Spinal cord (tissue), 10 donors: ENCODE results near the gene MN1. TPM values are rescaled to one million over a fixed set of nuclear protein-coding genes. Genes with fewer than 3 reads are reported as not detected.
A peak's percentile ranks its signal among the peaks of the same experiment; 100 is the strongest.

Source experiments
- DNase-seq, 6 donors: peaks; one replicate each; pipeline versions ENCODE4 v3.0.0 to v3.0.0-alpha.2; 2013 to 2015; ENCODE audit warnings: low spot score in 6 of 6, low read depth in 4 of 6
- H3K27ac ChIP-seq: one replicate; pipeline ENCODE4 v1.5.1; 2013; ENCODE audit warnings: low read depth, low read length, control low read depth
- H3K27me3 ChIP-seq: one replicate; pipeline ENCODE4 v1.6.1; 2013; ENCODE audit warnings: low read length; ENCODE audit not compliant: control insufficient read depth, insufficient read depth
- H3K36me3 ChIP-seq: one replicate; pipeline ENCODE4 v1.6.1; 2013; ENCODE audit warnings: low read length; ENCODE audit not compliant: control insufficient read depth, insufficient read depth
- H3K4me1 ChIP-seq: one replicate; pipeline ENCODE4 v1.6.1; 2013; ENCODE audit warnings: low read length; ENCODE audit not compliant: control insufficient read depth, insufficient read depth
- H3K4me3 ChIP-seq: one replicate; pipeline ENCODE4 v1.5.1; 2013; ENCODE audit warnings: low read depth, low read length, control low read depth
- H3K9me3 ChIP-seq: one replicate; pipeline ENCODE4 v1.6.1; 2013; ENCODE audit warnings: low read length; ENCODE audit not compliant: control insufficient read depth, insufficient read depth
- WGBS: methylation state at CpG from one replicate; pipeline ENCODE4 v1.1.5; 2013; ENCODE audit warnings: missing lambda C conversion rate; ENCODE audit not compliant: insufficient coverage; 5-methylcytosine and 5-hydroxymethylcytosine counted together
- polyA plus RNA-seq, 2 donors: library from polyadenylated mRNA; unstranded; fragments of 120-200 nt; gene quantifications; one replicate each; pipeline ENCODE4 v1.2.1, GENCODE V29; 2013; ENCODE audit not compliant: insufficient read length in 2 of 2
- total RNA-seq, 2 donors: library from RNA; depleted of rRNA in 1 of 2; stranded (reverse); fragments of 120-200 nt in 1 of 2; fragments of >200 nt in 1 of 2; gene quantifications; one replicate each; pipeline versions ENCODE4 v1.2.3 to v1.2.4, GENCODE V29; 2013 to 2014
- donor health status: healthy.

Gene MN1
- total and polyA plus RNA-seq, 4 donors, result 9.9 to 27.5 (median 25.4) TPM

DNA sequence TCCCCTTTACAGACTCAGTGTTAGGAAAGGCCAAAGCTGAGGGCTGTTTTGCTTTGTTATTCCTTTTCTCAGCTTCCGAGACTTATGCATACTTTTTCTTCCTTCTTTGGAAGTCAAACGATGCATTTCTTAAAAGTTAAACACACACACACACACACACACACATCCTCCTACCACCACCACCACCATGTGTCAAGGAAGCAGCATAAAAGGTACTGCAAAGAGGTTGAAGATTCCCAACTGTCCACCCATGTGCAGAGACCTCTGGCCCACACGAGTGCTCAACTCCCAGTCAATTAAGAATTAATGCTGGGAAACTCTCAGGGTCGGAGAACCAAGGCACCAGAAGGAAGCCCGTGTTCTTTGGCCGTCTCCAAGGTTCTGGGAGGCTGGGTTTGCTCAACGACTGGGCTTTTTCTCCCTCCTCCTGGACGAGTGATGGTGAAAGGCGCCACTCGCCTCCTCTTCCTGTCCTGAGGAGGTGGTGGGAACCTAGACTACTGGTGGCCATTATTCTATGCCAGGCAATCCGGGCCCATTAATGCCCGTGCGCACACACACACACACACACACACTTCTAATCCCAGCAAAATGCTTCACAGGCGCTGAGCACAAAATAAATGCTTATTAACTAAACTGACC lies 15.1 kb downstream of the MN1 start:
- H3K9me3 ChIP-seq, result no peaks in the 10 kb centered on the region
- WGBS, result 30% methylated on average over 6 of the region's 14 CpGs
- peaks cover 4% of the 10 kb centered on the region for H3K36me3 ChIP-seq
- H3K4me3 ChIP-seq, result no peak overlapping the region
- H3K4me1 ChIP-seq, result peaks cover 65% of the 10 kb centered on the region
- H3K27me3 ChIP-seq, result peaks cover 4% of the 10 kb centered on the region
- DNase-seq, result peak in 2 of 6 donors; percentile 29 to 59
- H3K27ac ChIP-seq, result peak overlapping the region; percentile 72

DNA sequence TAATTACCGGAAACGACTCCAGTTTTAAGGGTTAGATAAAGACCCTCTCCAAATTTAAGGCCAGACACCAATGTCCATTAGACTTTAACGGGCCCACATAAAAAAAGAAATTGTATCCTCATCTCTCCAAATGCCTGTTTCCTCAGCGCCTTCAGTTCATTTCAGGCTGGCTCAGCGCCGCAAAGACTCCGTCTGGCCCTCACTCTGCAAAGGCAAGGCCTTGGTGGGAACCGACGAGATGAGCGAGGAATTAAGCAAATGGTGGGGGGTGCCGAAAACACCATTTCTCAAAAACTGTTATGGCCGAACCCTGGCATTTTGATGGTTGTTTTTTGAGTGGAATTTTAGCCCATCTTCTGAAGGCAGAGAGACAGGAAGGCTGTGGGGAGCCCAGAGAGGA lies 15.7 kb downstream of the MN1 start:
- H3K27me3 ChIP-seq, result no peaks in the 10 kb centered on the region
- H3K9me3 ChIP-seq, result no peaks in the 10 kb centered on the region
- no peak overlapping the region for H3K4me3 ChIP-seq
- 59% methylated on average over 10 of the region's 12 CpGs for WGBS
- peaks cover 4% of the 10 kb centered on the region for H3K36me3 ChIP-seq
- peaks cover 60% of the 10 kb centered on the region for H3K4me1 ChIP-seq
- H3K27ac ChIP-seq, result peak overlapping the region; percentile 72
- peak in 2 of 6 donors; percentile 48 to 70 for DNase-seq

DNA sequence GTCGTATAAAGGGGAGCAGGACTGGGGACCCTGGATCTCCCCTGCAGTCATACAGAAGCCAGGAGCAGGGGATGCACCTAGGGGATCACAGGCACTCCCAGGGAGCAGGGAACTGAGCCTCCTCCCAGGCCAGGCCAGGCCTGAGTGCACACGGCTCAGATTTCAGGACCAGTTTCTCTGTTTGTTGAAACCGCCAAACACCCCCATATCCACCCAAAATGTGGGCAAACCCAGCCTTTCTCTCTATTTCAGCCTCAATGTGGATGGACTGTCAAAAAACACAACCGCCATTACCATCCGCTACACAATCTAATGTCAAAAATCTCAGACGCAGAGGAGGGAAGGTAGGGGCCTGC lies 17.5 kb downstream of the MN1 start:
- DNase-seq, result peak in 2 of 6 donors; percentile 21 to 51
- Histone ChIP-seq H3K27me3 (no peaks in the 10 kb centered on the region), H3K36me3 (peaks cover 10% of the 10 kb centered on the region), H3K4me1 (peaks cover 63% of the 10 kb centered on the region), H3K4me3 (no peak overlapping the region), H3K27ac (peak overlapping the region; percentile 72), H3K9me3 (no peaks in the 10 kb centered on the region)
- WGBS, result 71% methylated on average over 3 of the region's 6 CpGs

DNA sequence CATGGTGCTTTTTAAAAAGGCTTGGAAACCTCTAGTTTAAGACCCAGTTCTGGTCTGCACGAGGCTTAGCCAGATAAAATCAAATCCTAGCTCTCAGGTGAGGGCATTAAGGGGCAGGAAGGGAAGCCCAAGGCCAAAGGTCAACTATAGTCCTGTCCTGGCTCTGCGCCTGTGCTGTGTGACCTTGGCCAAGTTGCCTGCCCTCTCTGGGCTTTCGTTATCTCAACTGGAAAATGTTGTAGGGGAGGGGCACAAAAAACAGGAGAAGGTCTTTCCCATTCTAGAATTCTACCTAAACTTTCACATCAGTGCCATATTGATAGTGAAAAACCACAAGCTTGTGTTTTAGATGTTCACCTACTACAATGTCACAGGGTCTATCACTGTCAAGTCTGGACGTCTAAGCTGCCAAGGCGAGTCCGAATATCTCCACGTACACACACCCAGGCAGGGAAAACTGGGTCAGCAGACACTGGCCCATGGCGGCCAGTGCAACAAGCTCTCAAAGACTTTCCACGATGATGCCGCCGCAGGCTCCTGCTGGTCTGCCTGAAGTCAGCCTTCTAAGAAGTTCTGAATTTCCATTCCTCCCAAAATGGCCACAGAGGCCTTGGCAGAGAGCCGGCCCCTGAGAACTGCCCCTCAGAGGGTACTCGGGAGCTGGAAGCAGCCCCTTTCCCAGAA lies 18.0 kb downstream of the MN1 start:
- DNase-seq, result peak in 1 of 6 donors; percentile 52
- peak overlapping the region; percentile 72 for H3K27ac ChIP-seq
- no peaks in the 10 kb centered on the region for H3K27me3 ChIP-seq
- peaks cover 12% of the 10 kb centered on the region for H3K36me3 ChIP-seq
- H3K4me3 ChIP-seq, result no peak overlapping the region
- peaks cover 68% of the 10 kb centered on the region for H3K4me1 ChIP-seq
- H3K9me3 ChIP-seq, result no peaks in the 10 kb centered on the region
- WGBS, result 70% methylated on average over 12 of the region's 13 CpGs

DNA sequence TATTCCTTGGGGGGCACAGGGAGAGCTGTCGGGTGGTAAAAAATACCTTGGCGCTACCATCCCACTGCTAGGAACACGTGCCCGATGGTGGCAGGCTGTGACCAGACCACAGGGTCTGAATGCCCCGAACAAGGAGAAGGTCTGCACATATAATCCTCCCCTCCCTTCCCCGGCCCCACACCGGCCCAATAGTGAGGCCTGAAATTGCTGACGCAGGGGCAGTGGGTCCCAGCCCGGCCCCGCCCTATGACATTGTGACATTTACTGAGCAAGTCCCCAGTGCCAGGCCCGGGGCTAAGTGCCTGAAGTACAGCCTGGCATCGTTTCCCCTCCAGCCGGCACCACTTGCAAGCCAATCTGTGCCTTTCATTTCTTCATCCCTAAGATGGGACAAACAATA lies 19.5 kb downstream of the MN1 start:
- WGBS, result 75% methylated on average over 13 of the region's 13 CpGs

DNA sequence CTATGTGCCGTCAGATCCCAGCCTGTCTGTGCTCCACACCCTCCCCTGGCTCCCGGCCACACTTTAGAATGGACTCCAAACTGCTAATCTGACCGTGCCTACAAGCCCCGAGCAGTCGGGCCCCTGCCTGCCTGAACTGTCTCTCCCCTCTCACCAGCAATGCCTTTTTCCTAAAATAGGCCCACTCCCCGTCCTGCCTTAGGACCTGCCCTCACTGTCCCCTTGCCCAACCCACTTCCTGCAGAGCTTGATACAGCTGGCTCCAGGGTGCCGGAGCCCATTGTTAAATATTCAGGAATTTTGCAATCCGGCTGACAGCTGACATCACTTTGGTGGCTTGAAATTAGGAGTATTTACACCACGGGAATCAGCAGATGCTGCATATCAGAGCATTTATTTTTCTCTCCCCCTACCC lies 21.4 kb downstream of the MN1 start:
- DNase-seq, result no peak
- WGBS, result 42% methylated on average over 6 of the region's 9 CpGs
- Histone ChIP-seq H3K4me1 (peaks cover 73% of the 10 kb centered on the region), H3K27me3 (peaks cover 2% of the 10 kb centered on the region), H3K36me3 (peaks cover 13% of the 10 kb centered on the region), H3K9me3 (no peaks in the 10 kb centered on the region), H3K4me3 (no peak overlapping the region), H3K27ac (no peak overlapping the region)

More for the DNA sequence above, 19.5 kb downstream of the MN1 start:
- peaks cover 12% of the 10 kb centered on the region for H3K36me3 ChIP-seq
- H3K27ac ChIP-seq, result no peak overlapping the region
- no peak overlapping the region for H3K4me3 ChIP-seq
- no peaks in the 10 kb centered on the region for H3K9me3 ChIP-seq
- peaks cover 74% of the 10 kb centered on the region for H3K4me1 ChIP-seq
- DNase-seq, result no peak
- no peaks in the 10 kb centered on the region for H3K27me3 ChIP-seq

DNA sequence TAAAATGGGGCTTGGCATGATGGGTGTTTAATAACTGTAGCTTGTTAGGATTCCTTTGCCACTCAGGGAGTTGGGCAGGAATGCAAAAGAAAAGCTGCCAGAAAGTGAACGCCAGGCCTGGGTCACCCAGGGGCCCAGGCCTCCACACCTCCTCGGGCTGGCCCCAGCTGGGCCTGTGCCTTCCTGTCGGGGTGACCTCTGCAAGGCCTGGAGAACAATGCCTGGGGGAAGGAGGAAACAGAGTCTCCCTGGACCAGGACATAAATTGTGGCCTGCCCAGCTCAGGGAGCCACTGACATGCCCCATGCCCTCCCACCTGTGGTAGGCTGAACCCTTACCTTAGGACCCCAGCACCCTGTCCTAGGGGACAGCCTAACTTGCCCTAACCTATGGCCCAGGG lies 21.9 kb downstream of the MN1 start:
- peaks cover 2% of the 10 kb centered on the region for H3K27me3 ChIP-seq
- H3K27ac ChIP-seq, result peak overlapping the region; percentile 17
- H3K36me3 ChIP-seq, result peaks cover 18% of the 10 kb centered on the region
- no peaks in the 10 kb centered on the region for H3K9me3 ChIP-seq
- DNase-seq, result no peak
- peaks cover 78% of the 10 kb centered on the region for H3K4me1 ChIP-seq
- 26% methylated on average over 3 of the region's 3 CpGs for WGBS
- no peak overlapping the region for H3K4me3 ChIP-seq

DNA sequence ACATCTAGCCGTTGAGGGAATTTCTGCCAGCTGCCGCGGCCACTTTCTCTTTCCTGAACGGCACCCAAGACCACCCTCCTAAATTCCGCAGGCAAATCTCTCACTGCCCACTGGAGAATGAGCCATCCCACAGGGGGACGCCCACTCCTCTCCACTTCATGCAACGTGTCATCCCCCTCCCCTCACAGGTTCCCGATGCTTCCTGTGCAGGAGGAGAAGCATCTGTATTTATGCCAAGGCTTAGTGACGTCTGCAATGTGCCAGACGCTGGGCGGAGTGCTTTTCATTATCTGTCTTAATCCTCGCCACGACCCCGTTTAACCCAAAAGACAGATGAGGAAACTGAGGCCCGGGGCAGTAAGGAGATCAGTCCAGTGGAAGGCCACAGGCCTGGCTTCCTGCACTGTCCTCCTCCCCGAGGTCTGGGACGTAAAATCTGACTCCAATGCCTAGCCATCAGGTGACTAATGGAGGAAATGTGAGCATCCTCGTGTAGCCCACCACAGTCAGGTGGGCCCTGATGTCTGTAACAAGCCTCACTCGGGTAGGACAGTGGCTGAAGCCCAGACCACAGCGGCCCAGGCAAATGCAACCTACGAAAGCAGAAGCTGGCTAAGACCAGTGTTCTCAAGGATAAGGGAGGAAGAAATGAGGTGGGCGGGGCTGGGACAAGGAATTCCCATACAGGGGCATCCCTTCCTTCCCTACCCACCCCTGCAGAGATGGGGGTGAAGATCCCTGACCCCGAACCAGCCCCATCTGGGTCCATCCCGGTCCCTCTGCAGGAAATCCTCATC lies 23.1 kb downstream of the MN1 start:
- Histone ChIP-seq H3K27me3 (peaks cover 2% of the 10 kb centered on the region), H3K27ac (no peak overlapping the region), H3K4me3 (no peak overlapping the region), H3K36me3 (peaks cover 23% of the 10 kb centered on the region), H3K4me1 (peaks cover 81% of the 10 kb centered on the region), H3K9me3 (no peaks in the 10 kb centered on the region)
- peak in 2 of 6 donors; percentile 44 to 77 for DNase-seq
- 49% methylated on average over 17 of the region's 24 CpGs for WGBS

DNA sequence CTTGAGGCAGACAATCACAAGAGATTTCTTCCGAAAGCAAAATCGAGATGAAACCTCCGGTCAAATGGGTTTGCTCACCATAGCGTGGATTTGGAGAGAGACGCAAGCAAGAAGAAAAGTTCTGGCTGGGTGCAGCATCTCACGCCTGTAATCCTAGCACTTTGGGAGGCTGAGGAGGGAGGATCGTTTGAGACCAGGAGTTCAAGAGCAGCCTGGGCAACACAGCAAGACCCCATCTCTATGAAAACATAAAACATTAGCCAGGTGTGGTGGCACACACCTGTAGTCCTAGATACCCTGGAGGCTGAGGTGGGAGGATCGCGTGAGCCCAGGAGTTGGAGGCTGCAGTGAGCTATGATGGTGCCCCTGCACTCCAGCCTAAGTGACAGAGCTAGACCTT lies 24.4 kb downstream of the MN1 start:
- no peaks in the 10 kb centered on the region for H3K9me3 ChIP-seq
- no peak for DNase-seq
- H3K36me3 ChIP-seq, result peaks cover 22% of the 10 kb centered on the region
- H3K27me3 ChIP-seq, result peaks cover 2% of the 10 kb centered on the region
- H3K4me1 ChIP-seq, result peaks cover 87% of the 10 kb centered on the region
- H3K4me3 ChIP-seq, result no peak overlapping the region
- no peak overlapping the region for H3K27ac ChIP-seq
- WGBS, result 65% methylated on average over 7 of the region's 9 CpGs
